Central memory CD4-positive, alpha-beta T cell (primary cell): ENCODE measurements around the gene PIGO.

ENCODE experiments used
- DNase-seq: peaks from one replicate; pipeline ENCODE4 v3.0.0; 2022
- total RNA-seq, 3 experiments: gene quantifications; one replicate each; lab custom pipeline; 2026; lab: John Stamatoyannopoulos, UW

The PIGO gene
- total RNA-seq: 33.1 to 47.1 (median 33.6) reads per million in 3 experiments

- DNase-seq: peak; percentile 90
These were observed at the start of gene PIGO for GRCh38 chr9:35096035-35096849. TSS of gene PIGO (minus strand) at chr9:35096591. CDS start at chr9:35095565, 1,026 bp downstream.

DNA sequence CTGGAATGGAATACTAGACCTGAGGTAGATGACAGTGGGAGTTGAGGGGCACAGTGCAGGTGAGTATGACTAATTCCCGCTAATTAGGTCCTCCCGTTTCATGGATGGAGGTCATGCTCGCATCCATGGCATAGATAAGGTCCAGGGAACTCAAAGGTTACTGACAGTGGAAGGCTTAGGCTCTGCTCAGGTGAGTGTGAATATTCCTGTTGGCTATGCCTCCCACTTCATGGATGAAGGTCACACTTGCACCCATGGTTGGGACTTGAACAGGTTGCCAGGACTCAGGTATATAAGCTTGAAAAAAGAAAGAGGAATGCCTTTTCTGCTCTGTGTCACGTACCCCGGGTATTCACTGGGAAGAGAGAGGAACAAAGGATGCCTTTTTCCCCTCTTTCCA, 45.6 kb upstream of the PIGO start:
- DNase-seq: no peak

- DNase-seq: no peak
These were observed 43.7 kb upstream of the PIGO start for GRCh38 chr9:35140093-35140492.

DNA sequence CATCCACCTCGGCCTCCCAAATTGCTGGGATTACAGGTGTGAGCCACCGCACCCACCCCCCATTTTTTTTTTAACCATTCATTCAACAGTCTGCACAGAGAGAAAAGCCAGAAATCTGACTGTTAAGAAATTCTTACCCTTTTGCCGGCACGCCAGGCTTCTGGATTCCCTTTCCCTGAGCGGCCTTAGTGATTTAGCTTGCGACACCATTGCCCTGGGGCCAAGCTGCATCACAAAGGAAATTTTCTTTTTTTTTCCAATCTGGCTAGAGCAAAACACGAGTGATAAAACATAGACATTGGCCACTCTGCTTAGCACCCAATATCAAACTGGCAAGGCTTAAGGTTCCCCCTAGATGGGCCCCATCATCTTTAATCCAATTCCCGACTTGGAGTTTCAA, 40.5 kb upstream of the PIGO start:
- DNase-seq: no peak

DNA sequence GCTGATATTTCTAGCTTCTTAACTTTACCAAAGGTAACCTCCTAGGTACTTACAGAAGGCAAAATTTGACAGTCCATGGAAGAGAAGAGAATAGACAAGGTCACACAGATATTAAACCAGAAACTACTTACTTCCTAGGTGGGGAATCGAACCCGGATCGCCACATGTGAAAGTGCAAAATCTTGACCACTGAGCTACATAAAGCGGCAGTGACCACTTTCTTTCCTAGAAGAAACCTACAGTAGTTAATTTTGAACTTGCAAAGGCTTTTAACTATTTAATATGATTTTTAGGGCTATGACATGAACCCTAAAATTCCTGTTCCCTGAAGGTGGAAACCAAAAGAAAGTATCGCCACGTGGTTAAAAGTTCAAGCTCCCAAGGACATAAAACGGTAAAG, 39.6 kb upstream of the PIGO start:
- DNase-seq: no peak

- no peak for DNase-seq
These were observed 38.5 kb upstream of the PIGO start for GRCh38 chr9:35134920-35135319.

GRCh38 chr9:35116898-35117551, 20.6 kb upstream of the PIGO start:
- peak; percentile 86 for DNase-seq

DNA sequence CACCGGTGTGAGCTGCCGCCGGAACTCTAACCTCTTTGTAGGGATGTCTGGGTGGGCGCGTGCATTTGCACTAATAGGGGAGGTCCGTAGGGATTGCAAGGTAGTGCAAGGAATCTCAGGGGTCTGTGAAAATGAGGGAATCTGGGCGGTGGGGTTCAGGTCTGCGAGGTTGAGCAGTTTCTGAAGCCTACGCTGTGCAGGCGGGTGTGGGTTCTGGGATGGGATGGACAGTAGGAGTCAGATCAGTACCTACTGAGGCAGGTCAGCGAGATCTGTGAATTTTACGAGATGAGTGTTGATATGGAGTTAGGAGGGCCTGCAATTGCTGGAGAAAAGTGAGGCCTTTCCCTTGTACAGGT, 20.1 kb upstream of the PIGO start:
- no peak for DNase-seq

DNA sequence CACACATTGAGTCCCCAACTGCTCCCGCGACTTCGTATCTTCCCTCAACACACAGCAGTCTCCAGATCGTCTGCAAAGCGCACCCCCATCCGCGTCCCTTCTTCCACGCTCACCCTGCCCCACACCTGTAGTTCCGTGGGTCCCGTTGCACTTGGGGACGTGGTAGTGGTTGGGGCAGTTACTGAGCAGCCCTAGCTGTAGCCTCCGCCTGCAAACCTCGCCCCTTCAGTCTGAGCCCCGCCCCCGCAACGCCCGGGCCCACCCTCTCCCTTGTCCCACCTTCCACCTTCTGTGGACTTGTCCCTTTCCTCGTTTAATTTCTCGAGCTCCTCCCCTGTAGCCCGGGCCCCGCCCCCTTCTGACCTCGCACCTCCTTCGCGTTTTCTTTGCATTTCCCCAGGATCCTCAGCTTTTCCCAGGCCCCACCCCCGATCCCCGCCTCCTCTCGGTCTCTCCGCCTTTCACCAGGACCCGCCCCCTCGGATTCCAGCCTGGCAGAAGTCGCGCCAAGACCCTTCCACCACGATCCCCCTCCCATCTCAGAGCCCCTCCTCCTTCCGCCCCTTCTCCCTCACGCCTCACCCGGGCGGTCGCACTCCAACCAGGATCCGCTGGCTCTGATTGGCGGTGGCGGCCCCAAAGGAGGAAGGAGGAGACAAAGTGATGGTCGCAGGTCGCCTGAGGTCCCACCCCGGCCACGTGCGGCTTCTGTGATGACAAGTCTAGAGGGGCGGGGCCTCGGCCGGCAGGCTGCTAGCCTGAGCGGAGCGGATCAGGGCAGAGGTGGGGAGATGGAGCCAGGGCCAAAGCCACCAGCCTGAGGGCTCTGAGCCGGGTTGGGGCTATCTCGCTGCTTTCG, 19.5 kb upstream of the PIGO start, which contains the start of gene ATOSB:
ATOSB (minus strand) TSS at position 183 of the 859 bp plus-strand sequence. CDS start 7,588 bp downstream, outside the sequence.
- DNase-seq: peak; percentile 90

- peak; percentile 31 for DNase-seq
These were observed 18.6 kb upstream of the PIGO start for GRCh38 chr9:35114840-35115628.

- DNase-seq: peak; percentile 71
These were observed 17.9 kb upstream of the PIGO start for GRCh38 chr9:35114113-35114839.

DNA sequence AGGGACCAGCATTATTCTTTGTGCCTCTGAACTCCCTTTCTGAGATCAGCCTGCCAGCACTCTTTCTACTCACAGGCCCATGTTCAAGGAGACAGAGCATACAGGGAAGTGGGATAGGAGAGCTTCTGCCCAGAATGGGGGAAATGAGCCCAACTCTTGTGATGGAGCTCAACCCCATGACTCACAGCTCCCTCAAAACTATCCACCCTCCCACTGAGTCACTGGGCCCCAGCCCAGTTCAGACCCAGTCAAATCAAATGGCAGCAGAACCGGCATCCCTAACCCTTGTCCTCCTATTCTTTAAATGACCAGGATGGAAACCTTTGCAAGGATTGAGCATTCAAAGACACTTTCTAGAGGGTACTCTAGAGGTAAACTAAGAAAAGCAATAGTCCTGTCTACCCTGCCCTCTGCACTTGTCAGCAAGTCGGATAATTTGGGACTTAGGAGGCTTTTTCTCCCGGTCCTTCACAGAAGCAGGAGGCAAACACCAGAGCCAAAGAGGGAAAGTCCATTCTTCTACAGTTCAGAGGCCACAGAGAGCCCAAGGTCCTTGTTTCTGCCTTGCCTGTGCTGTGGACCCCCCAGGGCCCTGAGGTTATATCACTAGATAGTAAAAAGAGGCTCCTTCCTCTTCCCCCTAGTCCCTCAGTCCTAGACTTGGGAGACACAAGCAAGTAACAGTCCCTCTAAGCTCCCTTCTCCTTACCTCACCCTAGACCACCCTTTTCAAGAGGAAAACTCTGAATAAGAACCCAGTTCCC, 16.0 kb upstream of the PIGO start:
- no peak for DNase-seq

DNA sequence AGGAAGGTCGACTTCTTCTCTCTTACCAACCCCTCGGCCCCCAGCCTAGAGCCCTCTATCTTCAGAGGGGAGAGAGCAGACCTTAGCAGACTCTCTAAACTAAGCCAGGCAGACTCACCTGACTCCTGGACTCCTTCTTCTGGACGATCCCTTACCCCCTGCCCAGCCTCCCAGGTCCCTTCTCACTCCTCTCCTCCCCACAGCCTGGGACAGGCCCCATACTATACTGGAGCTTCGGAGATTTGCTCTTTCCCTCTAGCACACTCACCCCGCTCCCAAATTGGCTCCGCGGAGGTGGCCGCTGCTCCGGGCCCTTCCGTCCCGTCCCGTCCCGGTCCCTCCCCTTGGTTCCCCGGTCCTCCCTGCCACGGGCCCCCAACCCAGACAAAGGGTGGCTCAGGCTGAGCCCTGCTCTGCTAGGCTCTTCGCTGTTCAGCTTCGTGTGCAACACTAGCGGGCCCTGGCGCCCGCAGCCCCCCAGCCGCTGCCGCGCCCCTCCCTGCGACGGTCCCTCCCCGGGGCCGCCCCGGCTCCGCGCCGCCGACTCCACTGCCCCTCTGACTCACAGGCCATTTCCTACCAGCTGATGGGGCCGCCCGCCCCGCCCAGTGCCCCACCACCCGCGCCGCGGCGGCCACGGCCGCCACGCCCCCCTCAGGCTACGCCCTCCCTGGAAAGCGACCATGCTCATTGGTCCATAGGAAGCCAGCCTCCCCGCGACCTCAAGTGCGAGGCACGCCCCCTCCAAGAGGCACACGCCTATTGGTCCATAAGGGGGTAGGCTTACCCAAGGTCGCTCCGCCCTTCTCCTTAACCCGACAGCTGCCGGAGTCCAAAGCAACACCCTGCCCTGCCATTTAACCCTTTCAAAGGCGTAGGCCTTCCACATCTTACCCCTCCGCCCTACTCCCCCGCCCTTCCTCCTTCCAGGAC, 14.9 kb upstream of the PIGO start:
- peak; percentile 93 for DNase-seq

GRCh38 chr9:35110327-35110761, 14.0 kb upstream of the PIGO start:
- DNase-seq: no peak

DNA sequence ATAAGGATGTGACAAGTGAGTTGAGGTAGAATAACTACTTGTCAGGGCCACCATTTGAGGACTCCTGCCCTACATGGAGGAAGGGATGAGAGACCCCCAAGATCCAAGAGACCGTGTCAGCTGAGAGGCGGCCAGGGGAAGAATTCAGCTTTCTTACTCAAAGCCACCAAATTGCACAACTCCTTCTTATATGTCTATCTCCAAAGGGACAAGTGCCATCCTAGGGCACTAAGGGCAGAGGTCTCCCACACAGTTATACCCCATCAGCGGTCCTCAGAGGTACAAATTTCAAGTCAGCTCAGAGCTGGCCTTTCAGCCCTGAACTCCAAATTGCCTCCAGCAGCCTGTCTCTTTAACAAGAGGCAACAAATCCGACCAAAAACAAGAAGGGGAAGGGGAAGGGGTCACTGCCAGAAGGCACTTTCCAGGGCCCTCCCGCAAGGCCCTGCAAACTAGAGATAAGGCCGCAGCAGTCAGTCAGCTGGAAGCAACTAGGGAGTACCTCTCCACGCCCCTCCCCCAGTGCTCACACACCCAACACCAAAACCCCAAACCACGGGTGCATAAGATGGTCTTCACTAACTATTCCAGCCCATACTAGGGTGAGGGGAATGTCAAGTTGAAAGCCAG, 12.7 kb upstream of the PIGO start:
- DNase-seq: no peak

DNA sequence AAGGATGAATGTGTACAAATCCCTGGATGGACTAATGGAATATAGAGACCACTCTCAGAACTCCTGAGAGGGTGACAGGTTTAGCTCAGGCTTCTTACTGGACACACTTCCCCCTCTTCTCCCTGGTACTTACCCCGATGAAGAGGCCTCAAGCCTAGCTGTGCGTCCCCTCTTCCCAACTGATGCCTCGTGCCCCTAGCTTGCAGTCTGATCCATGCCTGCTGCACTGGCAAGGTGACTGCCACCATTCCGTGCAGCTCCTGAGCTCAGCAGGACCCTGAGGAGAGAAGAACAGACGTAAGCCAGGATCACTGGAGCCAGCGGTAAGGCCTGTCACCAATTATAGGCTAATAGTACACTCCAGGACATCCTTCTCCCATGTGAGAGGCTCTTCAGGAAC, 12.1 kb upstream of the PIGO start:
- no peak for DNase-seq

- DNase-seq: no peak
These were observed 11.2 kb upstream of the PIGO start for GRCh38 chr9:35107297-35108290.

GRCh38 chr9:35106343-35106730, 9.9 kb upstream of the PIGO start:
- no peak for DNase-seq
